GM21825 (cell line): ENCODE results near the gene TBCE.
"Not testable (repeated sequence)": the region's sequence is repeated elsewhere in the genome, so short reads cannot be mapped to it uniquely, and the experiment has no call there.

Experiments
- ATAC-seq: cut with Tn5 transposase; IDR thresholded peaks from one replicate; pipeline ENCODE4 v1.9.1; 2021; ENCODE audit warnings: mild to moderate bottlenecking, moderate library complexity; ENCODE audit not compliant: unreplicated experiment

Gene TBCE

GRCh38 chr1:235351441-235351840 lies 15.8 kb upstream of the TBCE start:
- no peak for ATAC-seq

- ATAC-seq: no peak
Measured at GRCh38 chr1:235351898-235352297, 15.3 kb upstream of the TBCE start.

- ATAC-seq: no peak
Measured at GRCh38 chr1:235357485-235358373, 9.5 kb upstream of the TBCE start.

- no peak for ATAC-seq
Measured at GRCh38 chr1:235358899-235359298, 8.3 kb upstream of the TBCE start.

- ATAC-seq: not testable (repeated sequence)
Measured at GRCh38 chr1:235364189-235364588, 3.0 kb upstream of the TBCE start.

- no peak for ATAC-seq
Measured at GRCh38 chr1:235366286-235366685, 941 bp upstream of the TBCE start.

GRCh38 chr1:235368428-235368827 lies 1.2 kb downstream of the TBCE start:
- ATAC-seq: no peak

GRCh38 chr1:235369802-235370201 lies 2.6 kb downstream of the TBCE start:
- no peak for ATAC-seq

GRCh38 chr1:235375919-235376605 lies 8.8 kb downstream of the TBCE start:
- no peak for ATAC-seq

GRCh38 chr1:235378134-235378735 lies 11.0 kb downstream of the TBCE start:
- ATAC-seq: not testable (repeated sequence)

- ATAC-seq: not testable (repeated sequence)
Measured at GRCh38 chr1:235381955-235382739, 14.9 kb downstream of the TBCE start.

GRCh38 chr1:235385633-235386032 lies 18.4 kb downstream of the TBCE start:
- not testable (repeated sequence) for ATAC-seq

- no peak for ATAC-seq
Measured at GRCh38 chr1:235391874-235392273, 24.6 kb downstream of the TBCE start.

GRCh38 chr1:235397733-235398132 lies 30.5 kb downstream of the TBCE start:
- ATAC-seq: no peak

- no peak for ATAC-seq
Measured at GRCh38 chr1:235399661-235400060, 32.4 kb downstream of the TBCE start.

GRCh38 chr1:235401251-235401650 lies 34.0 kb downstream of the TBCE start:
- no peak for ATAC-seq

- no peak for ATAC-seq
Measured at GRCh38 chr1:235402457-235403200, 35.4 kb downstream of the TBCE start.

GRCh38 chr1:235403593-235403992 lies 36.4 kb downstream of the TBCE start:
- ATAC-seq: no peak

- no peak for ATAC-seq
Measured at GRCh38 chr1:235404190-235404589, 37.0 kb downstream of the TBCE start.

GRCh38 chr1:235407419-235407818 lies 40.2 kb downstream of the TBCE start:
- no peak for ATAC-seq
